ENCODE data around the gene SESN1. TPM values are rescaled to one million over a fixed set of nuclear protein-coding genes. Genes with fewer than 3 reads are reported as not detected.

The SESN1 gene
- polyA plus RNA-seq, 2 of the 4 experiments (the other 2 are of a cell fraction): 7.9 to 13.9 TPM

GRCh38 chr6:109071125-109071917, 23.3 kb downstream of the SESN1 start:
- WGBS (ENCODE audit: missing lambda C conversion rate): 64% methylated on average over 7 of the region's 7 CpGs
- TF ChIP-seq RCOR1 (IDR thresholded peaks at IDR 0.05; ENCODE audit: low read depth, low read length): no peak
- ATAC-seq (no peak), DNase-seq (ENCODE audit: low read depth in 1 of 2, low spot score in 1 of 2) (no peak), FAIRE-seq (no peak)
- no peaks in the 10 kb centered on the region for H3K9me3 ChIP-seq
- no peak overlapping the region for H3K4me2 ChIP-seq
- ChIA-PET CTCF (interaction anchor here (1.0 to 7.4 kb wide), 5 partner anchors 156 to 579 kb away, joined by 3 to 79 read pairs (median 4); no protein-coding TSS in a partner anchor), POLR2A (interaction anchor here (1.3 kb wide), 1 partner anchor 23 kb away, joined by 3 read pairs; the partner anchor contains the start of gene SESN1)
- no peak overlapping the region for H3K4me3 ChIP-seq
- H3K4me1 ChIP-seq: no peaks in the 10 kb centered on the region
- H3K27ac ChIP-seq: no peak overlapping the region

GRCh38 chr6:109069746-109070145, 24.9 kb downstream of the SESN1 start:
- FAIRE-seq: no peak
- no peak overlapping the region for H3K27ac ChIP-seq
- no peaks in the 10 kb centered on the region for H3K9me3 ChIP-seq
- ChIA-PET POLR2A (no interaction called here), CTCF (interaction anchor here (0.9 to 7.4 kb wide), 3 partner anchors 154 to 526 kb away, joined by 3 to 79 read pairs (median 3); no protein-coding TSS in a partner anchor)
- DNase-seq (ENCODE audit: low read depth in 1 of 2, low spot score in 1 of 2): no peak
- no peak overlapping the region for H3K4me2 ChIP-seq
- TF ChIP-seq FOSL2 (IDR thresholded peaks at IDR 0.05): no peak
- no peak for TF ChIP-seq FOSL2 (CRISPR knock-in tag; IDR thresholded peaks at IDR 0.05)
- TF ChIP-seq CTCF (IDR thresholded peaks at IDR 0.05): no peak
- TF ChIP-seq EHF (CRISPR knock-in tag; IDR thresholded peaks at IDR 0.05): no peak
- TF ChIP-seq, protein P1, sequence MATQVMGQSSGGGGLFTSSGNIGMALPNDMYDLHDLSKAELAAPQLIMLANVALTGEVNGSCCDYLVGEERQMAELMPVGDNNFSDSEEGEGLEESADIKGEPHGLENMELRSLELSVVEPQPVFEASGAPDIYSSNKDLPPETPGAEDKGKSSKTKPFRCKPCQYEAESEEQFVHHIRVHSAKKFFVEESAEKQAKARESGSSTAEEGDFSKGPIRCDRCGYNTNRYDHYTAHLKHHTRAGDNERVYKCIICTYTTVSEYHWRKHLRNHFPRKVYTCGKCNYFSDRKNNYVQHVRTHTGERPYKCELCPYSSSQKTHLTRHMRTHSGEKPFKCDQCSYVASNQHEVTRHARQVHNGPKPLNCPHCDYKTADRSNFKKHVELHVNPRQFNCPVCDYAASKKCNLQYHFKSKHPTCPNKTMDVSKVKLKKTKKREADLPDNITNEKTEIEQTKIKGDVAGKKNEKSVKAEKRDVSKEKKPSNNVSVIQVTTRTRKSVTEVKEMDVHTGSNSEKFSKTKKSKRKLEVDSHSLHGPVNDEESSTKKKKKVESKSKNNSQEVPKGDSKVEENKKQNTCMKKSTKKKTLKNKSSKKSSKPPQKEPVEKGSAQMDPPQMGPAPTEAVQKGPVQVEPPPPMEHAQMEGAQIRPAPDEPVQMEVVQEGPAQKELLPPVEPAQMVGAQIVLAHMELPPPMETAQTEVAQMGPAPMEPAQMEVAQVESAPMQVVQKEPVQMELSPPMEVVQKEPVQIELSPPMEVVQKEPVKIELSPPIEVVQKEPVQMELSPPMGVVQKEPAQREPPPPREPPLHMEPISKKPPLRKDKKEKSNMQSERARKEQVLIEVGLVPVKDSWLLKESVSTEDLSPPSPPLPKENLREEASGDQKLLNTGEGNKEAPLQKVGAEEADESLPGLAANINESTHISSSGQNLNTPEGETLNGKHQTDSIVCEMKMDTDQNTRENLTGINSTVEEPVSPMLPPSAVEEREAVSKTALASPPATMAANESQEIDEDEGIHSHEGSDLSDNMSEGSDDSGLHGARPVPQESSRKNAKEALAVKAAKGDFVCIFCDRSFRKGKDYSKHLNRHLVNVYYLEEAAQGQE (IDR thresholded peaks at IDR 0.05): no peak
- TF ChIP-seq ESRRA (IDR thresholded peaks at IDR 0.05; ENCODE audit: borderline replicate concordance, low read length): no peak
- no peak for TF ChIP-seq POLR2A (IDR thresholded peaks at IDR 0.05; ENCODE audit: low read length)
- no peak for TF ChIP-seq ELK1 (IDR thresholded peaks at IDR 0.05; ENCODE audit: low read depth, low read length)
- TF ChIP-seq HEYL (CRISPR knock-in tag; IDR thresholded peaks at IDR 0.05): no peak
- TF ChIP-seq JUNB (IDR thresholded peaks at IDR 0.05): no peak
- no peak for TF ChIP-seq TFCP2L1 (CRISPR knock-in tag; IDR thresholded peaks at IDR 0.05)
- no peak for TF ChIP-seq NPAS2 (CRISPR knock-in tag; IDR thresholded peaks at IDR 0.05; ENCODE audit: borderline replicate concordance)
- H3K4me1 ChIP-seq: no peaks in the 10 kb centered on the region
- 92% methylated on average over 2 of the region's 2 CpGs for WGBS (ENCODE audit: missing lambda C conversion rate)
- H3K4me3 ChIP-seq: no peak overlapping the region
- no peak for ATAC-seq

DNA sequence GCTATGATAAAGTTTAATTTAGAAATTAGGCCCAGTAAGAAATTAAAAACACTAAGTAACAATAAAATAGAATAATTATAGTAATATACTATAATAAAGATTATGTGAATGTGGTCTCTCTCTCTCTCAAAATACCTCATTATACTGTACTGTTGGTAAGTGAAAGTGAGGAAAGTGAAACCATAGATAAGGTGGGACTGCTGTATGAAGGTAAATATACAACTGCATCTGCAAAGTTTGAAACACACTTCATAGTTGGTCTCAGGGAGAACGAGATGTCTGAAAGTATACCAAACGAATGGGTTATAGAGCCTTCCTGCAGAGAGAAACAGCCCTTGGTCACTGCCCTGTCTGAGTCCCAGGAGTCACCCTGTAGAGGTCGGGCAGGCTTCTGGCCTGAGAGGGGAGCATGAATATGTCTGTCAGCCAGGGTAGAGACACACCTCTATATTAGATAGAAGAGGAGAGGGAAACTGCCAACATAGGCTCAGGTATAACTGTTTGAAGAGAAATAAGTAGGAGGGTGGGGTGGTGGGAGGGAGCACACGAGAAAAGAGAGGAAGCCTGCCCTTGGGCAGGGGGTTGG, 31.8 kb downstream of the SESN1 start:
- Histone ChIP-seq H3K4me1 (peaks cover 14% of the 10 kb centered on the region), H3K9me3 (no peaks in the 10 kb centered on the region), H3K4me2 (no peak overlapping the region), H3K4me3 (no peak overlapping the region), H3K27ac (no peak overlapping the region)
- no peak for TF ChIP-seq ZNF302 (CRISPR knock-in tag; IDR thresholded peaks at IDR 0.05)
- TF ChIP-seq ELK1 (IDR thresholded peaks at IDR 0.05; ENCODE audit: low read depth, low read length): no peak
- no peak for TF ChIP-seq FOSB (CRISPR knock-in tag; IDR thresholded peaks at IDR 0.05)
- no peak for TF ChIP-seq RAD21 (conservative IDR thresholded peaks at IDR 0.05 in 1 of 2, IDR thresholded peaks at IDR 0.05 in 1 of 2)
- TF ChIP-seq POLR2A (IDR thresholded peaks at IDR 0.05; ENCODE audit: low read length): no peak
- TF ChIP-seq EP300 (IDR thresholded peaks at IDR 0.05): no peak
- TF ChIP-seq MYC (IDR thresholded peaks at IDR 0.05; ENCODE audit: borderline replicate concordance, low read length): no peak
- TF ChIP-seq BHLHE40 (IDR thresholded peaks at IDR 0.05; ENCODE audit: low read depth, low read length): no peak
- TF ChIP-seq CHD2 (IDR thresholded peaks at IDR 0.05; ENCODE audit: low read length, partially characterized antibody): no peak
- TF ChIP-seq FOSL2 (IDR thresholded peaks at IDR 0.05): no peak
- TF ChIP-seq FOSL2 (CRISPR knock-in tag; IDR thresholded peaks at IDR 0.05): no peak
- no peak for TF ChIP-seq CHD4 (IDR thresholded peaks at IDR 0.05; ENCODE audit: borderline replicate concordance)
- TF ChIP-seq, protein P2, sequence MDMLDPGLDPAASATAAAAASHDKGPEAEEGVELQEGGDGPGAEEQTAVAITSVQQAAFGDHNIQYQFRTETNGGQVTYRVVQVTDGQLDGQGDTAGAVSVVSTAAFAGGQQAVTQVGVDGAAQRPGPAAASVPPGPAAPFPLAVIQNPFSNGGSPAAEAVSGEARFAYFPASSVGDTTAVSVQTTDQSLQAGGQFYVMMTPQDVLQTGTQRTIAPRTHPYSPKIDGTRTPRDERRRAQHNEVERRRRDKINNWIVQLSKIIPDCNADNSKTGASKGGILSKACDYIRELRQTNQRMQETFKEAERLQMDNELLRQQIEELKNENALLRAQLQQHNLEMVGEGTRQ (IDR thresholded peaks at IDR 0.05): no peak
- TF ChIP-seq JUN (IDR thresholded peaks at IDR 0.05): no peak
- no peak for DNase-seq (ENCODE audit: low read depth in 1 of 2, low spot score in 1 of 2)
- ChIA-PET CTCF (no interaction called here), POLR2A (no interaction called here)
- no peak for FAIRE-seq
- no peak for ATAC-seq
- 89% methylated on average over 4 of the region's 4 CpGs for WGBS (ENCODE audit: missing lambda C conversion rate)
